ENCODE data around the gene ALAD.
"Not testable (repeated sequence)": the region's sequence is repeated elsewhere in the genome, so short reads cannot be mapped to it uniquely, and the experiment has no call there.

The ALAD gene

DNA sequence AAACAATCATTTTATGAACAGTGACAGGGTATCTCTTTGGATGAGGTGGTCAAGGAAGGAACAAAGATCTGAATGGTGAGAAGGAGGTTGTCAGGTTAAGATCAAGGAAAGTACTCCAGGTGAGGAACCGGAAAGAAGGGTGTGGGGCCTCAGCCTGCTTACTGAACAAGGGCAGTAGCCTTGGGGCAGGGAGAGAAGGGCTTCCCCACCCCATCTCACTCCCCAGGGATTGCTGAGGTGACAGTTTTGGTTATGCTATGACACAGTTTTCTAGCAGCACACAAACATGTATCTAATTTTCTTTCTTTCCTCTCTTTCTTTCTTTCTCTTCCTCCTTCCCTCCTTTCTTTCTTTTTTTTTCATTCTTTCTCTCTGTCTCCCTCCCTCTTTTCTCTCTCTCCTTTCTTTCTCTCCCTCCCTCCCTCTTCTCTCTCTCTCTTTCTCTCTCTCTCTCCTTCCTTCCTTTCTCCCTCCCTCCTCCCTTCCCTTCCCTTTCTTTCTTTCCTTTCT, 20.2 kb downstream of the ALAD start:
- Histone ChIP-seq H3K4me3 (ENCODE audit: low read length) (no peak overlapping the region), H3K27ac (ENCODE audit: low read length) (peak overlapping the region; percentile 12; the same call in 1 of the 2 replicates), H2AFZ (ENCODE audit: low read length) (peak overlapping the region; percentile 35; the same call in 1 of the 2 replicates), H3K4me1 (ENCODE audit: low read length) (peaks cover 7% of the 10 kb centered on the region), H3K36me3 (replicated peaks; ENCODE audit: insufficient read depth, low read length) (no peaks in the 10 kb centered on the region), H3F3A (ENCODE audit: insufficient read depth, low read length) (peaks cover 4% of the 10 kb centered on the region; the same call in 1 of the 2 replicates), H3K9ac (ENCODE audit: low read length) (no peak overlapping the region), H3K9me2 (replicated peaks; ENCODE audit: insufficient read depth, low read length) (no peaks in the 10 kb centered on the region), H3K27me3 (replicated peaks; ENCODE audit: insufficient read depth, low read length) (no peaks in the 10 kb centered on the region), H4K20me1 (ENCODE audit: insufficient read depth, low read length) (no peaks in the 10 kb centered on the region), H3K9me3 (replicated peaks; ENCODE audit: insufficient read depth, low read length) (no peaks in the 10 kb centered on the region), H3K4me2 (ENCODE audit: low read depth, low read length) (peak overlapping the region; percentile 24; the same call in 1 of the 2 replicates), H3K79me2 (ENCODE audit: low read length) (no peaks in the 10 kb centered on the region)
- peak; percentile 51 for DNase-seq
- TF ChIP-seq EZH2 (optimal IDR thresholded peaks at IDR 0.05; ENCODE audit: low read depth, low read length) = no peak

DNA sequence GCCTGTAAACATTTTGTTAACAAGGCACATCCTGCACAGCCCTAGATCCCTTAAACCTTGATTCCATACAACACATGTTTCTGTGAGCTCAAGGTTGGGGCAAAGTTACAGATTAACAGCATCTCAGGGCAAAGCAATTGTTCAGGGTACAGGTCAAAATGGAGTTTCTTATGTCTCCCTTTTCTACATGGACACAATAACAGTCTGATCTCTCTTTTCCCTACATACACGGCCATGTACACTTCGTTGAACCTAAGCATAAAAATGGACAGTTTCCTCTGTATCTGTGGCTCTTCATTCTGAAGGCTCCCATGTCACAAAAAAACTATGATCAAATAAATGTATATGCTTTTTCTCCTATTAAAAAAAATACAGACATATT, 21.3 kb downstream of the ALAD start:
- H3K36me3 ChIP-seq (replicated peaks; ENCODE audit: insufficient read depth, low read length); H3K4me3 ChIP-seq (ENCODE audit: low read length); H3K4me2 ChIP-seq (ENCODE audit: low read depth, low read length); H3K9me3 ChIP-seq (replicated peaks; ENCODE audit: insufficient read depth, low read length); H3K27ac ChIP-seq (ENCODE audit: low read length); H4K20me1 ChIP-seq (ENCODE audit: insufficient read depth, low read length); H3K9me2 ChIP-seq (replicated peaks; ENCODE audit: insufficient read depth, low read length); H3K4me1 ChIP-seq (ENCODE audit: low read length); H3K27me3 ChIP-seq (replicated peaks; ENCODE audit: insufficient read depth, low read length); H3K9ac ChIP-seq (ENCODE audit: low read length); DNase-seq; H2AFZ ChIP-seq (ENCODE audit: low read length): not testable (repeated sequence)
- peaks cover 10% of the 10 kb centered on the region for H3K79me2 ChIP-seq (ENCODE audit: low read length)
- H3F3A ChIP-seq (ENCODE audit: insufficient read depth, low read length) = peaks cover 11% of the 10 kb centered on the region; the same call in 1 of the 2 replicates

DNA sequence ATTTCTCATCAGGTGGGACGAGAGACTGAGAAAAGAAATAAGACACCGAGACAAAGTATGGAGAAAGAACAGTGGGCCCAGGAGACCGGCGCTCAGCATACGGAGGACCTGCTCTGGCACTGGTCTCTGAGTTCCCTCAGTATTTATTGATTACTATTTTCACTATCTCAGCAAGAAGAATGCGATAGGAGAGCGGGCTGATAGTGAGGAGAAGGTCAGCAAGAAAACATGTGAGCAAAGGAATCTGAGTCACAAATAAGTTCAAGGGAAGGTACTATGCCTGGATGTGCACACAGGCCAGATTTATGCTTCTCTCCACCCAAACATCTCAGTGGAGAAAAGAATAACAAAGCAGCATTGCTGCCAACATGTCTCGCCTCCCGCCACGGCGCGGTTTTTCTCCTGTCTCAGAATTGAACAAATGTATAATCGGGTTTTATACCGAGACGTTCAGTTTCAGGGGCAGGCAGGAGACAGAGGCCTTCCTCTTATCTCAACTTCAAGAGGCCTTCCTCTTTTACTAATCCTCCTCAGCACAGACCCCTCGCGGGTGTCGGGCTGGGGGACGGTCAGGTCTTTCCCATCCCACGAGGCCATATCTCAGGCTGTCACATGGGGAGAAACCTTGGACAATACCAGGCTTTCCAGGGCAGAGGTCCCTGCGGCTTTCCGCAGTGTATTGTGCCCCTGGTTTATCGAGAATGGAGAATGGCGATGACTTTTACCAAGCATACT, 21.8 kb downstream of the ALAD start:
- H4K20me1 ChIP-seq (ENCODE audit: insufficient read depth, low read length); H3K4me2 ChIP-seq (ENCODE audit: low read depth, low read length); H3K9me2 ChIP-seq (replicated peaks; ENCODE audit: insufficient read depth, low read length); H3K4me1 ChIP-seq (ENCODE audit: low read length); H2AFZ ChIP-seq (ENCODE audit: low read length); H3K27me3 ChIP-seq (replicated peaks; ENCODE audit: insufficient read depth, low read length); DNase-seq; H3K9ac ChIP-seq (ENCODE audit: low read length); H3K36me3 ChIP-seq (replicated peaks; ENCODE audit: insufficient read depth, low read length); H3K4me3 ChIP-seq (ENCODE audit: low read length); H3K27ac ChIP-seq (ENCODE audit: low read length); H3K9me3 ChIP-seq (replicated peaks; ENCODE audit: insufficient read depth, low read length): not testable (repeated sequence)
- H3F3A ChIP-seq (ENCODE audit: insufficient read depth, low read length) = peaks cover 11% of the 10 kb centered on the region; the same call in 1 of the 2 replicates
- peaks cover 16% of the 10 kb centered on the region for H3K79me2 ChIP-seq (ENCODE audit: low read length)

DNA sequence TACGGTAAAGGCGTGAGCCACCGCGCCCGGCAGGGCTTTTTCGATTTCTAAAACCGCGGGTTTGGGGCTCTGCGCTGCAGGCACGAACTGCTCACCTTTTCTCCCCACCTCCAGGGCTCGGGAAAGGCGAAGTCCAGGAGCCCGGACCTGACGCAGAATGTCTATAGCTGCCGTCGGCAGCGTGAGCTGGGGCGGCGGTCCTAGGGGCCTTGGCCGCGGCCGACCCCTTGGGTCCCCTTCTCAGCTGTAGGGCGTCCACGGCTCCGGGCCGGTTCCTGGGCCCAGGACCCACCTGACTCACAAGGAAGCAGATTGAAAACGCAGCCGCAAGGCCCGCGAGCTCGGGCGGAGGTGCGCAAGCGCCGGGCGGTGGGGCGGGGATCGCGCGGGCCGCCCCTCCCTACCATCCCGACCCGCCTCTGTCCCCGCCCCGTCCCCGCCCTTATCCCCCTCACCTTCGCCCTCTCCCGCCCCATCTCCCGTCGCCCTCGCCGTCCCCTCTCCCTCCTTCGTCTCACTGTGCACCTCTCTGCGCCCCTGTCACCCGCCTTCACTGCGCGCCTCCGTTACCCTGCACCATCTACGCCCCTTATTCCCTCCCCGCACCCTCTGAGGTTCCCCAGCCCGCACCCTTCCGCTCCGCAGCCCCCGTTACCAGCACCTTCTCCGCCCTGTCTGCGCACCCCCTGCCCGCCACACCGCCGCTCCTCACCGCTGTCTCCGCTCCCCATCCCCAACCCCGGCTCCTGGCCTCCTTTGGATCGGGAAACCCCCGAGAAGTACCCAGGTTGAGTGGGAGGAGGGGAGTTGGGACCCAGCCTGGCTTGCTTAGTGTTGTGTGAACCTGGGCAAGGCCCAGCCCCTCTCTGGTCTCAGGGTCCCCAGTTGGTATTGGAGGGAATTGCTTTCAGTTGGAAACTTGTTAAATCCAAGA, 24.2 kb downstream of the ALAD start, which contains the start of gene HDHD3:
TSS of gene HDHD3 (minus strand) at position 353 of the 934 bp plus-strand sequence. CDS start 2,632 bp downstream, outside the sequence.
- peak within 1 kb of the TSS; percentile 86 for H3K27ac ChIP-seq (ENCODE audit: low read length)

More for the DNA sequence above, 24.2 kb downstream of the ALAD start, which contains the start of gene HDHD3:
- Histone ChIP-seq H3K27me3 (replicated peaks; ENCODE audit: insufficient read depth, low read length) (no peaks in the 10 kb centered on the region), H3K9me2 (replicated peaks; ENCODE audit: insufficient read depth, low read length) (no peaks in the 10 kb centered on the region), H4K20me1 (ENCODE audit: insufficient read depth, low read length) (no peaks in the 10 kb centered on the region), H3K4me2 (ENCODE audit: low read depth, low read length) (peak within 1 kb of the TSS; percentile 97), H3K36me3 (replicated peaks; ENCODE audit: insufficient read depth, low read length) (no peaks in the 10 kb centered on the region), H3K9me3 (replicated peaks; ENCODE audit: insufficient read depth, low read length) (no peaks in the 10 kb centered on the region), H3K79me2 (ENCODE audit: low read length) (peaks cover 24% of the 10 kb centered on the region), H3F3A (ENCODE audit: insufficient read depth, low read length) (peaks cover 20% of the 10 kb centered on the region), H3K4me1 (ENCODE audit: low read length) (peaks cover 22% of the 10 kb centered on the region), H3K9ac (ENCODE audit: low read length) (peak within 1 kb of the TSS; percentile 92), H2AFZ (ENCODE audit: low read length) (peak within 1 kb of the TSS; percentile 94), H3K4me3 (ENCODE audit: low read length) (peak within 1 kb of the TSS; percentile 94)
- TF ChIP-seq, protein P1, sequence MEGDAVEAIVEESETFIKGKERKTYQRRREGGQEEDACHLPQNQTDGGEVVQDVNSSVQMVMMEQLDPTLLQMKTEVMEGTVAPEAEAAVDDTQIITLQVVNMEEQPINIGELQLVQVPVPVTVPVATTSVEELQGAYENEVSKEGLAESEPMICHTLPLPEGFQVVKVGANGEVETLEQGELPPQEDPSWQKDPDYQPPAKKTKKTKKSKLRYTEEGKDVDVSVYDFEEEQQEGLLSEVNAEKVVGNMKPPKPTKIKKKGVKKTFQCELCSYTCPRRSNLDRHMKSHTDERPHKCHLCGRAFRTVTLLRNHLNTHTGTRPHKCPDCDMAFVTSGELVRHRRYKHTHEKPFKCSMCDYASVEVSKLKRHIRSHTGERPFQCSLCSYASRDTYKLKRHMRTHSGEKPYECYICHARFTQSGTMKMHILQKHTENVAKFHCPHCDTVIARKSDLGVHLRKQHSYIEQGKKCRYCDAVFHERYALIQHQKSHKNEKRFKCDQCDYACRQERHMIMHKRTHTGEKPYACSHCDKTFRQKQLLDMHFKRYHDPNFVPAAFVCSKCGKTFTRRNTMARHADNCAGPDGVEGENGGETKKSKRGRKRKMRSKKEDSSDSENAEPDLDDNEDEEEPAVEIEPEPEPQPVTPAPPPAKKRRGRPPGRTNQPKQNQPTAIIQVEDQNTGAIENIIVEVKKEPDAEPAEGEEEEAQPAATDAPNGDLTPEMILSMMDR (IDR thresholded peaks at IDR 0.05; ENCODE audit: low read length) = no peak
- no peak for TF ChIP-seq EZH2phosphoT487 (IDR thresholded peaks at IDR 0.05; ENCODE audit: low read length)
- no peak for TF ChIP-seq EZH2 (optimal IDR thresholded peaks at IDR 0.05; ENCODE audit: low read depth, low read length)
- peak; percentile 89 for DNase-seq

Measured in MM.1S (cell line).